ENCODE results near the gene KIF22. TPM values are rescaled to one million over a fixed set of nuclear protein-coding genes. Genes with fewer than 3 reads are reported as not detected.
"Not testable (repeated sequence)": the region's sequence is repeated elsewhere in the genome, so short reads cannot be mapped to it uniquely, and the experiment has no call there.

The KIF22 gene
- total RNA-seq, 2 experiments from 2014 or later: 129 to 134 TPM

- CTCF ChIA-PET: interaction anchor here (0.6 kb wide), 1 partner anchor 27 kb away, joined by 3 read pairs; no protein-coding TSS in a partner anchor
- POLR2A ChIA-PET: not testable (repeated sequence)
These were observed 29.3 kb upstream of the KIF22 start for GRCh38 chr16:29761280-29761651.

- CTCF ChIA-PET: interaction anchor here (0.7 kb wide), 1 partner anchor 51 kb away, joined by 3 read pairs; no protein-coding TSS in a partner anchor
- POLR2A ChIA-PET: interaction anchor here (0.7 kb wide), 2 partner anchors 23 to 821 kb away, joined by 4 read pairs; no protein-coding TSS in a partner anchor
These were observed 28.7 kb upstream of the KIF22 start for GRCh38 chr16:29761882-29762281.

DNA sequence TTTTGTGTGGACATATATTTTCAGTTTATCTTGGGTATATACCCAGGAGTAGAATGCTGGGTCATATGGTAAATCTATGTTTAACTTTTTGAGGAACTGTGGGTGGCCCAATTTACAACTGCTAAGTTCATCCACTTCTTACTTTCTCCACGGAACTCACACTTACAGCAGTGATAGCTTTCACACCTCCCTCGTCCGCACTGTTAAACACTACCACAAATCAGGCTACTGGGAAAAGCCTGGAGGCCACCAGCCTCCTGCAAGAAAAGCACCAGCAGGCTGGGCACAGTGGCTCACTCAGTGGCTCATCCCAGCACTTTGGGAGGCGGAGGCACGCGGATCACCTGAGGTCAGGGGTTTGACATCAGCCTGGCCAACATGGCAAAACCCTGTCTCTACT lies 27.2 kb upstream of the KIF22 start:
- ChIA-PET POLR2A (no interaction called here), CTCF (no interaction called here)

DNA sequence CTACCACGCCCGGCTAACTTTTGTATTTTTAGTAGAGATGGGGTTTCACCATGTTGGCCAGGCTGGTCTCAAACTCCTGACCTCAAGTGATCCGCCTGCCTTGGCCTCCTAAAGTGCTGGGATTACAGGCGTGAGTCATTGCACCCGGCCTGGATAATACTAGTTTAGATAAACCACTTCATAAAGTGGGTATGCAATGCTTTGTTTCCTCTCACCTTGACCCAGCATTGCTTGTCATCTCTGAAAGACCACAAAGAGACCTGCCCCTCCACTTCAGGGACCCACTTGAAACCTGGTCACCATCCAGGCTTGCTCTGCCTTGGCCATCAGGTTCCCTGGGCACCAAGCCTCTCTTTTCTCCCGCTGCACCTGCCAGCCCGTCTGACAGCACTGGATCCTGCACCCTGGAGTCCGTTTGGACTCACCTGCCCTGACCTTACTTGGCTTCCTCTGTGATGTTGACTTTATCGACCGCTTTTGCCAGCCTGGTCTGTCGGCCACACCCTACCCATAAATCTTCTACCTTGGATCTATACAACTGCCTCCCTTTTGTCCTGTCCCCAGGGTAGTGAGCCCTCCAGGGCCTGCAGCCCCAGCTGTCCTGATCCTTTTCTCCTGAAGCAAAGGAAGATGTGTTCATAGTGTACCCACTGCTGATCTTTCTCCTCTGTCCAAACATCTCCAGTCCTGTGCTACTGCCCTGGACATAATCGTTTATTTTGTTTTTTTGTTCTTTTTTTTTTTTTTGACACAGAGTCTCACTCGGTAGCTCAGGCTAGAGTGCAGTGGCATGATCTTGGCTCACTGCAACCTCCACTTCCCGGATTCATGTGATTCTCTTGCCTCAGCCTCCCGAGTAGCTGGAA lies 25.2 kb upstream of the KIF22 start:
- POLR2A ChIA-PET: no interaction called here
- CTCF ChIA-PET: interaction anchor here (0.6 to 1.4 kb wide), 3 partner anchors 12 to 61 kb away, joined by 3 to 4 read pairs (median 3); no protein-coding TSS in a partner anchor

GRCh38 chr16:29766571-29766970 lies 24.0 kb upstream of the KIF22 start:
- ChIA-PET POLR2A (no interaction called here), CTCF (interaction anchor here (0.7 kb wide), 1 partner anchor 59 kb away, joined by 3 read pairs; no protein-coding TSS in a partner anchor)

DNA sequence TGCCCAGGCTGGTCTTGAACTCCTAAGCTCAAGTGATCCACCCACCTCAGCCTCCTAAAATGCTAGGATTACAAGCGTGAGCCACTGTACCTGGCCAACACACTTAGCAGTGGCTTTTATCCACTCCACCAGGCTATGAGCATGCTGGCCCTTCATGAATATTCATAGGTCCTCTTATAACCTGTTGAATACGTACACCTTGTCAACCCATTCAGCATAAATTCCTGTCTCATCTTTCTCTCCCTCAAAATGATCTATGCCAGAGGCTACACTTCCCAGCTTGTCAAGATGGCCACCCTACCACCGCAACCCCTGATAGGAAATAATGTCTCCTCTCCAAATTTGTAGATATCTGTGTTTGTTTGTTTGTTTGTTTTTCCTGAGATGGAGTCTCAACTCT lies 23.5 kb upstream of the KIF22 start:
- ChIA-PET CTCF (interaction anchor here (0.7 kb wide), 1 partner anchor 59 kb away, joined by 3 read pairs; no protein-coding TSS in a partner anchor), POLR2A (no interaction called here)

GRCh38 chr16:29769507-29769906 lies 21.0 kb upstream of the KIF22 start:
- ChIA-PET CTCF (interaction anchor here (0.8 to 1.1 kb wide), 2 partner anchors 15 to 21 kb away, joined by 3 read pairs; partner anchors contain the start of gene KIF22), POLR2A (no interaction called here)

DNA sequence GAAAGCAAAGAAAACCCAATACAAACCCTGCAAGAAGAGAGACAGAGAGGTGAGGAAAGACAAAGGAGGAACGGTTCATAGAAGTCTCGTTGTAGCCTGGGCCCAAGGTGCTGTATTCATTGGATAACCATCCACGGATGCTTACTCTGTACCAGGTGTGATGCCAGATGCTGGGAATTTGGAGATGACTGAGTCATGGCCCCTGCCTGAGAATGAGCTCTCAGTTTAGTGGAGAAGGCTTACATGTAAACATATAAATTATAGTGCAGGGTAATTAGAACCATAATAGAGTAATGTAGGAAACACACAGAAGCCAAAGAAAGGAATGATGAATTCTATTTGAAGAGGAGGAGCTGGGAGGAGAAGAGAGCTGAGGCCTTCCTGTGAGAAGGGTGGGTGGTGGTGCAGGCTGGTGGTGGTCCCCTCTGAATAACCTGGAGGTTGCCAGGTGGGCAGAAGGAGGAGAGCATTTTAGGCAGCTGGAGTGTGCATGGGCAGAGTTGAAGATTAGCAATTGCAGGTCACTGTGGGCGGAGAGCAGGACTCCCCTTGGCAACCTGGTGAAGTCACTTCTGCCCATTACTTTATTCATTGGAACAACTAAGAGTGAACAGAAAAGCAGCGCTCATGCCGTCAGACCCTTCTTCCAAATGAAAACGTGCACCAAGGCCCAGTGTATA lies 20.2 kb upstream of the KIF22 start:
- POLR2A ChIA-PET: no interaction called here
- CTCF ChIA-PET: interaction anchor here (0.6 kb wide), 1 partner anchor 104 kb away, joined by 3 read pairs; no protein-coding TSS in a partner anchor

GRCh38 chr16:29772330-29772729 lies 18.2 kb upstream of the KIF22 start:
- POLR2A ChIA-PET, CTCF ChIA-PET: not testable (repeated sequence)

- ChIA-PET POLR2A (no interaction called here), CTCF (interaction anchor here (0.6 kb wide), 1 partner anchor 93 kb away, joined by 4 read pairs; no protein-coding TSS in a partner anchor)
These were observed 15.8 kb upstream of the KIF22 start for GRCh38 chr16:29774730-29775129.

GRCh38 chr16:29775742-29776408 lies 14.7 kb upstream of the KIF22 start:
- ChIA-PET CTCF (no interaction called here), POLR2A (no interaction called here)

- POLR2A ChIA-PET: interaction anchor here (1.0 kb wide), 1 partner anchor 45 kb away, joined by 6 read pairs; no protein-coding TSS in a partner anchor
These were observed 12.8 kb upstream of the KIF22 start, which contains the start of gene ZG16 for GRCh38 chr16:29777576-29778350. TSS of gene ZG16 (plus strand) at chr16:29778256. CDS start at chr16:29779267, 1,011 bp downstream.

GRCh38 chr16:29779474-29779873 lies 11.1 kb upstream of the KIF22 start:
- ChIA-PET CTCF (interaction anchor here (1.3 kb wide), 1 partner anchor 11 kb away, joined by 4 read pairs; the partner anchor contains the start of gene KIF22), POLR2A (no interaction called here)

More at GRCh38 chr16:29777576-29778350, 12.8 kb upstream of the KIF22 start, which contains the start of gene ZG16:
- CTCF ChIA-PET: interaction anchor here (0.6 to 1.3 kb wide), 3 partner anchors 12 to 95 kb away, joined by 3 to 6 read pairs (median 4); partner anchors contain the start of gene KIF22

- CTCF ChIA-PET: interaction anchor here (2.9 kb wide), 1 partner anchor 82 kb away, joined by 25 read pairs; no protein-coding TSS in a partner anchor
- POLR2A ChIA-PET: not testable (repeated sequence)
These were observed 7.2 kb upstream of the KIF22 start for GRCh38 chr16:29783094-29783953.

DNA sequence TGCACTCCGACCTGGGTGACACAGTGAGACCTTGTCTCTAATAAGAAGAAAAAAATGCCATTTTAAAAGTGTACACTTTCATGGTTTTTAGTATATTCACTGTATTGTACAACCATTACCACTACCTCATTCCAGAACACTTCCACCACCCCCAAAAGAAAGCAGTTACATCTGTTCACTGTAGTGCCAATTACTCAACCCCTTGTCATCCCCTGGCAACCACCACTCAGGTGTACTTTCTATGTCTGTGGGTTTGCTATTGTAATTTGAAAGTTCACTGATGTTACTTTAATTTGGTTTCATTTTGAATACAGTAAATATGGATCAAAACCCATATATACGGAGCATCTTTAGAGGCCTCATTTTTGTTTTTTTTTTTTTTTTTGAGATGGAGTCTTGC lies 6.4 kb upstream of the KIF22 start:
- CTCF ChIA-PET: interaction anchor here (0.9 to 2.9 kb wide), 10 partner anchors 11 to 83 kb away, joined by 3 to 25 read pairs (median 6); partner anchors contain the start of gene PAGR1
- POLR2A ChIA-PET: interaction anchor here (0.6 kb wide), 1 partner anchor 22 kb away, joined by 4 read pairs; no protein-coding TSS in a partner anchor

- CTCF ChIA-PET: interaction anchor here (0.7 to 2.9 kb wide), 18 partner anchors 10 to 292 kb away, joined by 3 to 25 read pairs (median 4); partner anchors contain the start of gene PAGR1
- POLR2A ChIA-PET: interaction anchor here (0.6 to 1.0 kb wide), 2 partner anchors 23 to 963 kb away, joined by 3 to 4 read pairs; partner anchors contain the start of gene PHKG2
These were observed 5.5 kb upstream of the KIF22 start for GRCh38 chr16:29784901-29785500.

GRCh38 chr16:29787155-29787554 lies 3.4 kb upstream of the KIF22 start:
- CTCF ChIA-PET, POLR2A ChIA-PET: not testable (repeated sequence)
